ENCODE measurements around the gene SLC39A11.
"Not testable (repeated sequence)": the region's sequence is repeated elsewhere in the genome, so short reads cannot be mapped to it uniquely, and the experiment has no call there.

Gene SLC39A11

DNA sequence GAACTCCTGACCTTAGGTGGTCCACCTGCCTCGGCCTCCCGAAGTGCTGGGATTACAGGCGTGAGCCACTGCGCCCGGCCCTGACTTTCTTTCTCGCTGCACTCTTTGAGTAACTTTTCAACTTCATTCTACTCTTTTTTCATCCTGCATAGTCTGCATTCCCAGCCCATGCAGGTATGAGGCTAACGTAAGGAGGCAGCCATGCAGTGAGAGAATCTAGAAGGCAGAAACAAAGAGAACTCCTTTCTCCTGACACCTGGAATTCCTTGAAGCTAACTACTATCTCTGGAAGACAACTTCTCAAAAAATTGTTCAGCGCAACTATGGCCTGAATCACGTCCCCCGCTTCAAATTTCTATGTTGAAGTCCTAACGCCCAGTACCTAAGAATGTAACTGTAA is 152.0 kb downstream of the SLC39A11 start:
- no peak for DNase-seq

DNA sequence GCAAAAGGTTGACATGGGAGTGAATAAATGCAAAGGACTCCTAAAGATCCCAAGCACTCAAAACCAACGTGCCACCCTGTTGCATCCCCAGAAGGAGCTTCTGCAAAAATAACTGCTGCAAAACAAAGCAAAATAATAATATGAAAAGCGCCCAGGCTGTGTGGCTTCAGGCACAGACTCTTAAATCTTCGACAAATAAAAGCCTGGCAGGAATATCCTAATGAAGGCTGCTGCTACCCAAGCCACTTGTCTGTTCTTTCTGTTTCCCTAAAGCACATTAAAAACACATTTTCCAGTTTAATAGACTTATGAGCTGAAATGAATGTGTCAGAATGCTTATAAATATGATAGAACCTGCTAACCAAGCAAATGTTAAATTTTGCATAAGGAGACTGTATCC is 154.0 kb downstream of the SLC39A11 start:
- DNase-seq: no peak

DNA sequence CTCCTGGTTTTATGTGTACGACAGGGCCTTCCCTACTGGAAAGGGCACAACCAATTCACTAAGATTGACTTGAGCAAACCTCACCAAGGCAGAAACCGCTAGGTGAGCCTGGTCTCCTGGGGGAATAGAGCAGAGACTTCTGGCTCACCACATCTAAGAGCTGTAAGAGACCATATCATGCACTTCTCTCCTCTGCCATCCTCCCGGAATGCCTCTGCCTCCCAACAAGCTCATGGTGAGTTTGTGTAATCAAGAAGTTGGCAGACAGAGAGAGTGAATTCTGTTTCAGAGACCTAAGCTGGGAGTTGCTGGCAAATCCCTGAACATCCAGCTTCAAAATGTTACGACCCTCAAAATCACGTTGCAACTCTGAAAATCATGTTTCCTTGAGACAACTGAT is 154.8 kb downstream of the SLC39A11 start:
- DNase-seq: no peak

DNA sequence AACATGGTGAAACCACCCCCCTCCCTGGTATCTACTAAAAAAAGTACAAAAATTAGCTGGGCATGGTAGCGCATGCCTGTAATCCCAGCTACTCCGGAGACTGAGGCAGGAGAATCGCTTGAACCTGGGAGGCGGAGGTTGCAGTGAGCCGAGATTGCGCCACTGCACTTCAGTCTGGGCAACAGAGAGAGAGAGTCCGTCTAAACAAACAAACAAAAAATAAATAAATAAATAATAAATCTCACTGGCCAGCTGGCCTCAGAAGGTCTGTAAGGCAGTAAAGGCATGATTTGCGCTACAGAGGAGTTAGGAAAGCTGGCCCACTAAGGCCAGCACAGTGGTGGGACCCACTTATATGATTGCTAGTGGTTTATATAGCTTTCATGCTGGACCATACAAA is 155.2 kb downstream of the SLC39A11 start:
- not testable (repeated sequence) for DNase-seq

DNA sequence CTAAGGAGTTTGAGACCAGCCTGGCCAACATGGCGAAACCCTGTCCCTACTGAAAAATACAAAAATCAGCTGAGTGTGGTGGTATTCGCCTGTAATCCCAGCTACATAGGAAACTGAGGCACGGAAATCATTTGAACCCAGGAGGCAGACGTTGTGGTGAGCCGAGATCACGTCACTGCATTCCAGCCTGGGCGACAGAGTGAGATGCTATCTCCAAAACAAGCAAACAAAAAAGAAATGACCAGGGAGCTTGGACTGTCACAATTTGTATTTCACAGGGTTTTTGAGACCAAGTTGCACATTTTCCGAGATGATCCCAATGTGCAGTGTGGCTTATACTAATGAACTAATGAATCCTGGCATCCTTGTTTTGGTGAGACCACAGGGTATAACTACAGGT is 156.5 kb downstream of the SLC39A11 start:
- DNase-seq: no peak

DNA sequence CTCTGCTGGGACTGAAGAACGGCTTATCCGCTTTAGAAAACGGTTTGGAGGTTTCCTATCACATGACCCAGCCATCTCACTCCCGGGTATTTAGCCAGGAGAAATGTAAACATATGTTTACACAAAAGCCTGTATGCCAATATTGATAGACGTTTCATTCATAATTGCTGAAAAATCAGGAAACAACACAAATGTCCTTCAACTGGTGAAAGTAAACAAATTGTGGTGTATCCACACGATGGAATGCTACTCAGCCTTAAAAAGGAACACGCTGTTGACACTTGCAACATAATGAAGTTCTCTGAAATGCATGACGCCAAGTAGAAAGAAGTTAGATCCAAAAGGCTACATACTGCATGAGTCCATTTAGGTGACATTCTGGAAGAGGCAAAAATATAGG is 157.6 kb downstream of the SLC39A11 start:
- no peak for DNase-seq

DNA sequence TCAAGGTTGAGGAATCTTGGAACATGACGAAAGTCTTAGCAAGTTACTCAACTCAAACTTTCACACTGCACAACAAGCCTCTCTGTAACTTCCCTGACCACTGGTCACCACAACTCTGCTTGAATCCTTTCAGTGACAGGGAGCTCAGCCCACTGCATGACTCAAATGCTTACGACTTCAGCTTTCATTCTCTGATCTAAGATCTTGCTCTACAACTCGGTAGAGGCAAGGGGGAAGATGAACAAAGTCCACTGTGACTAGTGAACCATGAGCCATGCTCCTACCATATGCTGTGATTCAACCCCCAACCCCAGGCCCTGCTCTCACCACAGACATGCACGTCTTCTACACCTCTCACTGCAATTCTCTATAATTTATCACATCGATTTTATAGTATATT is 160.9 kb downstream of the SLC39A11 start:
- no peak for DNase-seq

DNA sequence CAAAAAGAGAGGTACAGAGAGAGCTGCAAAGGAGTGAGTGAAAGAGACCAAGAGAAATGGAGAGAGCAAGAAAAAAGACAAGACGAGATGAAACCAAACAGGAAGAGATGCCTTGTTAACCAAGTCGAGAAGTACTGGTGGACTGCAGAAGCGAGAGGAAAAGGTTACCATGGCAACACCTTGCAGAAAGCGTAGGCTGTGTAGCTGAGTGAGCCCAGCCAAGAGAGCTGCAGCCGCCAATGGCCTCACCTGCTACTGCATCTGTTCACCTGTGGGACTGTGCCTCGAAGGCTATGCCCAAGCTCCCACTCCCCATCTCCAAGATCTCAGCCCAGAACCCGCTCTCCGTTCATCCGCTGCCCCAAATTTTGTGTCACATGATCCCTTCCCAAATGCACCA is 161.3 kb downstream of the SLC39A11 start:
- no peak for DNase-seq

DNA sequence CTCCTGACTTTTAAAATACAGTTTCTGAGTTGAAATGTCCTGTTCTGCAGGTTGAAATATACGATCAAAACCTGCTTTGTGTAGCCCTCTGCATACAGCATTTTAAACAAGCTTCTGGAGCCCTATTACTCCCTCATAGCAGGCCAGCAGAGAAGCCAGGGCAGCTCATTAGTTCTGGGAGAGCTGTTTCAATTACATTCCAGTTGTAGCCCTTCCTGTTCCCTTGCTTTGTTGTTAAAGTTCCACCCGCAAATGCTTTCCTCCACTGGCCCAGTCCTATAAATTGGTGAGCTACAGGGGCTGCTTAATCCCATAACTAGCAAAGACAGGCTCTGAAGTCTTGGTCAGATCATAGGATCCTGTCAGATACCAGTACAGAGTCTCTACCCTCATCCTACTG is 162.5 kb downstream of the SLC39A11 start:
- DNase-seq: no peak

DNA sequence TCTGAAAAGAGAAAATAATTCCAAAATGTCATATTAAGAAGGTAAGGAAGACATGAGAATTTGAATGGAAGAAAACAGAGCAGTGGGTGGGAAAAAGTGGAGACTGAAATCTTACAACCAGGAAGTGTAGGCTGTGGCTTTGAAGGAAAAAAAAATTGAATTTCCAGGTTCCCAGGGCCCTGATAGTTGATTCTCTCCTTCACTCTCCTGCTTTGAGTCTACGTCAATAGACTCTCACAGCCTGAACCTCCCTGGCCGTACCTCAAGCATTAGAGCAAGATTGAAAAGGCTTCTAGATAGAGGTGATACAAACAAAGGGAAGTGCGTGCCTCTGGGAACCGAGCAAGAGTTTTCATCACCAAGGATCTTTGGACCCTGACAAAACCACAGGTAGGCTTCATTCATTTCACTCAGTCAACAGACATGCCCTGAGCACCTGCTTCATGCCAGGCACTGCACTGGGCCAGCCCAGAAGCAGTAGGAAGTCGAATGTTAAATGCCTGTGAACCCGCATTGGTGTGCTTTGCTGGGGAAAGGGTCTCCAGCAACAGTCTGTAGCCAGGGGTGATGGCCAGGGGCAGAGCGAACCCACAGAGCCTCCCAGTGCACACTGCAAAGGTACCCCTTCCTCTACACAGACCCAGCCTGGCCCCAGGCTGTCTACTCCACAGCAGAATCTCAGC is 163.9 kb downstream of the SLC39A11 start:
- DNase-seq: no peak

DNA sequence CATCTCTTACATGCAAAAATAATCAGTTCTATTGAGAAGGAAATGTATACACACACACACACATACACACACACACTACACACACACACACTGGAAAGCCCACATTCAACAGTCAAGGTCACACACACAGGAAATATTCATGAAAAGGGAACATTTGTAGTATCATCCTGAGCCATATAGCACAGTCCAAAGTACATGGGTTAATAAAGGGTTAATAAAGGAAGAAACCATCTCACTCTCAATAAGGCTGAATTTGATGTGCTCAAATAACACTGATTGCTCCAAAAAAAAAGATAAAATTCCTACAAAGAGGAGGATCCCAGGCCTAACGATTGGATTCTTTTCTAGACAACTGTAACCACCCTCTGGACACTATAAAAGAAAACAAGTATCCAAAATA is 164.7 kb downstream of the SLC39A11 start:
- DNase-seq: no peak

DNA sequence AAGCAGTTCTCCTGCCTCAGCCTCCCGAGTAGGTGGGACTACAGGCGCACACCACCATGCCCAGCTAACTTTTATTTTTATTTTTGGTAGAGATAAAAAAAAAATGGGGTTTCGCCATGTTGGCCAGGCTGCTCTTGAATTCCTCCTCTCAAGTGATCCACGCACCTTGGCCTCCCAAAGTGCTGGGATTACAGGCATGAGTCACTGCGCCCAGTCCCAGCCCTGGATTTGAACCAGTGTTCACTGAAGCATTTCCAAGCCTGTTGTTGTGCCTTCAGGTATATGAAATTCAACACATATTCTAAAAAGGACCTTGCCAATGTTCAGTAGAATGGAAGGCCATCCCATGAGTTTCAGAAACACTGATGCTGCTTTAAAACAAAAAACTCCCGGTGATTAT is 165.3 kb downstream of the SLC39A11 start:
- no peak for DNase-seq

DNA sequence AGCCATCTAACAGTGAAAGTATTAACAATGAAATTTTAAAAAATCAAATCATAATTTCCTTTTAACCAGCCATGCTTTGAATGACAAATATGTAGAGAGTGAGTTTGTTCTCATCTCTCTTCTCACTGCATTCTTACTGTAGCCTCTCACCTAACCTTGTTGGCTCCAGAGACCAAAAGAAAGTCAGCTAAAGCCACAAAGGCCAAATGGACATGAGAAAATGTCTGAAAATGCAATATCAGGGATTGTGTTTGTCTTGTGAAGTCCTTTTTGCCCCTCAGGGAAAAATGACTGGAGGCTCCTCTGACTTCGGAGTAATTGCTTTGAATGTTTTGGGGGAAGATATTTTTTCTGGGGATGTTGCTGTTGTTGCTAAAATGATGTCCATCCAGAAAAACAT is 166.3 kb downstream of the SLC39A11 start:
- DNase-seq: no peak

DNA sequence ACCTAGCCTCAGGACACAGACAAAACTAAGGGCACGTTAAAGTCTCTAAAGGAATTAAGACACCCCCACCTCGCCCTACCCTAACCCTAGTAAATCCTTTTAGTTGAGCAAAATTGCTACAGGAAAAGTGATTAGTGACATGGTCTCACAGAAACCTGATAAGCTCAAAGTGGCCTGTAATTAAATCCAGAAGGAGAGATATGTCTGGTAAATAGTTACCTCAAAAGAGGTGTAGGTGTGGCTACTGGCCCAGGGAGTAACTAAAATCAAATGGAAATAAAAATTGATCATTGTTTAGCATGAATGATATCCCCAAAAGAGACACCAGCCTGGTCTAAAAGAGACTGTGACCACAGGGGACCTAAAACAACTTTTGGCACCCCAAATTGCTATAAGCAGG is 168.3 kb downstream of the SLC39A11 start:
- no peak for DNase-seq

DNA sequence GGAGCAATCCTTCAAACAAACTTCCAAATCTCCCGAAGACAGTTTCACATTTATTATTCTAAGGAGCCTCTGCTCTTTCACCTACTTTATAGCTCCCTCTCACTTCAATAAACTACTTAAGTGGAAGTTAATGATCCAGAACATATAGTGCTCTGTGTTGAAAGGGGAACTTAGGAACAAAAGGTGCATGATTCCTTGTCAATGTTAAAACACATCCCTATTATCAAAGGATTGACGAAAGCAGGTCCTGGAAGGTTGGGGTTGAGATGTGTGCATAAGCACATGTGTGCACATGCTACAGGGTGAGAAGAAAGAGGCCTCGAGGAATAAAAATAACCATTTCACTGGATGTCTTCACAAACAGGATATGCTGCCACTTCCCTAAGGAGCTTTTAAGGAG is 170.3 kb downstream of the SLC39A11 start:
- DNase-seq: no peak

DNA sequence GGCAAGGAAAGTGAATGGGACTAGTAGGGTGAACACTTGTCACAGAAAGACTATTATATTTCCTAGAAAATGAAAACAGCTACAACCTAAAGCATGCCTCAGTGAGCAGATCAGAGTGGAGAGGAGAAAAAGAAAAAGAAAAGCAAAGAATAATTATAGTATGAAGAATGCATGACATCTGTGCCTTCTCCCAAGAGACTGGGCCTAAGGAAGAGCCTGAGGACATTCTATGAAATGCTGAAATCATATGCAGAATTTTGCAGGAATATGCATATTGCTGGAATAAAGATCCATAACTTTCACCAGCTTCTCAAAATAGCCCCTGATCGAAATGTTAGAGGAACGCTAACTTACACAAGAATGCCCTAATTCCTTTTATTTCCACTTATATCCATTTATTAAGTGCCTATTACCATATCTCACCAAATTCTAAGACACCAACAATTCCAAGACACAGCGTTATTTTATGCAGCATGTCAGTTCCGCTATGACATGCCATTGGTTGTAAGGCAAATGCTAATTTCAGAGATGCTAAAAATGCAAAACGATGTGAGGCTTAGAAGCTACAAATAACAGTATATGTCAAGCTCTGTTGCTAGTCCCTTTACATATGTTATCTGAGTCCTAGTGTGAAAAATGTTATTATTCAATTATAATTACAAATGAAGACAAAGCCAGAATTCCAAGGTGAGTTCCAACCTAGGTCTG is 171.0 kb downstream of the SLC39A11 start:
- no peak for DNase-seq

DNA sequence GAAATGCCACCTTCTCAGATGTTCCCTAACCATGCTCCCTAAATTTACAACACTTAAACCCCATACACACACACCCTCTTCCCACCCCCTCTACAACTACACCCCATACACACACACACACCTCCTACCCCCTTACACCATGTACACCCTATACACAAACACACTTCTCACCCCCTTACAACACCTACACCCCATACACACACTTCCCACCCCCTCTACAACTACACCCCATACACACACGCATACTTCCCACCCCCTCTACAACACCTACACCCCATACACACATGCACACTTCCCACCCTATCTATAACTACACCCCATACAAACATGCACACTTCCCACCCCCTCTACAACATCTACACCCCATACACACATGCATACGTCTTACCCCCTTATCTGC is 172.0 kb downstream of the SLC39A11 start:
- no peak for DNase-seq

DNA sequence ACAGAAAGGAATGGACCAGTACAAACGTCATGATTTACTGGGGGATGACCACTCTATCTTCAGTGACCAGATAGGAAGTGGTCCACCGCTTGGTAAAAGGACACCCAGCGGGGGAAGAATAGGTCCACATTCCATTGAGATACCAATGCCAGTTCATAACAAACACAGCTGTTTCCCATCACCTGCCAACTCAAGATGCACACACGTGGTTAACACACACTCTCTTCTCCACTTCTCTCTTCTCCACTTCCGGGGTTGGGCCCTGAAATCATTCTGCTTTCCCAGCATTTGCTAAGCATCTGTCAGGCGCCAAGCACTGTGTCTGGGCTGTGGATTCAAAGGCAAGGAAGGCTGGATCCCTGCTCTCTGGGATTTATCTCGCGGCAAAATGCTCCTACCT is 175.5 kb downstream of the SLC39A11 start:
- no peak for DNase-seq

DNA sequence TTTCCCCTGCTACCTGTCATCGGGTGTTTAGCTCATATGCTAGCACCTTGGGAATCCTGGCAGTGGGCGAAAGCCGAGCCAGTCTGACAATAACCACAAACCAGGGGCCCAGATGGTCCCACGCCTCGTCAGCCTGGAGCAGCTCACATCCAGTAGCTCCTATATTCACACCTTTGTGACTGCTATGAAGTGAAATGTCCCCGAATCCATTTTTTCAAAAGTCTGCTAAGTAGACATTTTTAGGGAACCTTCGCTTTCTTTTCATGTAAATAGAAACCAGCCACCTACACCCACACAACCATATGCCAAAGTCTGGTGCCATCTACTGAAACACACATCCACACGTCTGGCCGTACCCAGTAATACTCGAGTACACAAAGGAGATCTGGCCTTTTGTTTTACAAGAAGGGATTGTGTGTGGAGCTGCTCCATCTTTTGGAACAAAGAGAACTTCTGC is 176.8 kb downstream of the SLC39A11 start:
- no peak for DNase-seq

DNA sequence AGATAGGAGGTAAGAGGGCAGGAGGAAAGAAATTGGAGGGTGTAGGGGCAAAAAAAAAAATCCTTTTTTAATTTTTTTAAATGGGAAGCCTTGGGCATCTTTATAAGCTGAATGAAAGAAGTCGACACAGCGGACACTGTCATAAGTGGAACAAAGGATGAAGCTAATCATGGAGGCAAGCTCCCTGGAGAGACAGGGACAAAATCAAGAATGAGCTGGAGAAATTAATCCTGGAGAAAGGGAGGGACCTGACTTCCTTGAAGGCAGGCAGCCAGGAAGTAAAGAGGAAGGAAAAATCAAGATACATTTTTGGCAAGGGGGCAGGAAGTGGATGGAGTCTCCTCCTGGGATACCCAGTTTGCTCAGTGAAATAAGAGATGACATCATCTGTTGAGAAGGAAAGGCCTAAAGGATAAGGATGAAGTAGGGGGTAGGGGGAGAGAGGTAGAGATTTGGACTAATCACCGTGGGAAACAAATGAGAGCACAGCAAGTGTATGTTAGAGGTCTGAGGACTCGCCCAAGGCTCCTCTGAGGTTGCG is 179.3 kb downstream of the SLC39A11 start:
- no peak for DNase-seq

DNA sequence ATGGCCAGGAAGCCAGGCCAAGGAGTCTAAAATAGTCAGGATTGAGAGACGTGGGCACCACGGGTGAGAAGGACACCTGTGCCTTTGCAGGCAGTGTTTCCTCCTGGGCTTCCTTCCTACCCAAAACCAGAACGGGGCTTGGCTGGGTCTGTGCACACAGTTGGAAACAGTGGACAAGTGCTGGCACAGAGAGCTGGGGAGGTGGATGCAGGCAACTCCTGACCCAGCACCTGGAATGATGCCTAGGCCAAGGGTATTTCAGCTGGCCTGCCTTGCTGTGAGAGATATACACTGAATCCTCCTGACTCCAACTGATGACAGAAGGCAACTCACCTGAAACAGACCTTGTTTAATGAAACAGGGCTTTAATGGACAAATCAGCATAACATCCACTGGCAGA is 186.2 kb downstream of the SLC39A11 start:
- DNase-seq: no peak

DNA sequence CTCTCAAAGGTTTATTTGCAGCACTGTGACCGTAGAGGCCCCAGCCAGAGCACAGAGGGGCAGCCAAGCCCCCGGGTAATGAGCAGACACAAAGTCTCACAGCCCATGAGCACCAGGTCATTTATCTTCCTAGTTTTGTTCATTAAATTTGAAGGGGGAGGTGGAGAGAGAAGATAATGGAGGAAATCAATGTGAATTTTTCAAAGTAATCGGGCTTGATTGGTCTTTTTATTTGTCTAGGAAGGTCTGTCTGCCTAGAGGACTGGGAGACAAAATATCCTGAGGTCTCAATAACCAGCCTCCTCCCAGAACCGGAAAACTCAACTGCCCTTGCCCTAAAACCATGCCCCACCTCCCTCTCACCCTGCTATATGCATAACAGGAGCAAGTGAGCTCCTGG is 189.0 kb downstream of the SLC39A11 start:
- no peak for DNase-seq

DNA sequence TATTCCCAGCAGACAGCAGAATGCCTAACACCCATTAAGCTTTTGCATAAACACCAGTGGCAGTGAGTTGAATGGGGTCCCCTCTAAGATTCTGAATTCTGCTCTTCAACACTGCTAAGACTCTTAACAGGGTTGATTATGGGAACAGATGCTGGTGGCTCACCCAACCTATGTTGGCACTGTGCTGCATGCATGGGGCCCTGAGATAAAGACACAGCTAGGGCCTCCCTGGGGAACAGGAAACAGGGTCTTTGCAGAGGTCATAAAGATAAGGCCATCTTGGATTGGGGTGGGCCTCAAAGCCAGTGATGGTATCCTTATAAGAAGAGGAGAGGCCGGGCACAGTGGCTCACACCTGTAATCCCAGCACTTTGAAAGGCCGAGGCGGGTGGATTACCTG is 190.8 kb downstream of the SLC39A11 start:
- no peak for DNase-seq

DNA sequence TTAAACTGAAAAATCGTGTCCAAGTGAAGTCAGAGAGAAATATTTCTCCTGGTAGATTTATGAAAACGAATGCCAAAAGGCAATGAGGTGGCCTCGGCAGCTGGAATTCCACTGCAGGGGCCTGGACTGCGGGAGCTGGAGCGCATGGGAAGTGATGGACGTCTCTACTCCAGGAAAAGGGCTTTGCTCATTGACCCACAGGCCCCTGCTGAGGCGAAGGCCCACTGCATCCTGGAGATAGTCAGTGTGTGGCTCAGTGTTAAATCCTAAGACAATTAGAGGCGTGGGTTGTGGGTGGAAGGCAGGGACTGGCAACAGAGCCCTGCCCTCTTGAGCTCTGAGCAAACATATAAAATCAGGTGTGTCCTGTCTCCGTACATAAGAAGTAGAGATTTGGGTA is 191.4 kb downstream of the SLC39A11 start:
- DNase-seq: no peak

DNA sequence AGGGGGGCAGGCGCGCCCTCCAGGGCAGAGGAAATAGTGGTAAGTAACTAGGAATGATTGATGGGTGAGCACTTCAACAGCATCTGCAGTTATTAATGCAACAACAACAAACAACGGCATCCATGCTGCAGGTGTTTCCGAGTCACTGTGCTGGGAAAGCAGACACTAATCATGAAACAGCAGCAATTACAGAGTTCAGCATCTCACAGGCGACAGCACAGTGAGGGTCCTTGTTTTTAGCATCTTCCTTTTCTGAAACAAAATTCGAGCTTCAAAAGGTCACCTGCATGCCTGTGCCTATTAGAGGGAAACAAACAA is 191.9 kb downstream of the SLC39A11 start:
- peak; percentile 1 for DNase-seq

Measured in COR-L47 (cell line).